Activated CD4-positive, alpha-beta T cell treated with anti-CD3 and anti-CD28 coated beads, Interleukin-2, amount 10 ng/mL, durations not matched to agents 7 days and 5 days (primary cell): ENCODE measurements around the gene C1QTNF7. TPM values are rescaled to one million over a fixed set of nuclear protein-coding genes. Genes with fewer than 3 reads are reported as not detected.

Experiments used
- CTCF ChIA-PET: fragments of 350-600 bp; sonication (Branson Sonifier 250); formaldehyde crosslinking; loops from one replicate; lab custom pipeline; 2021; ENCODE audit warnings: antibody characterized with exemption; lab: Charles Lee
- POLR2A ChIA-PET: fragments of 350-600 bp; sonication (Branson Sonifier 250); formaldehyde crosslinking; loops from one replicate; lab custom pipeline; 2021; ENCODE audit warnings: antibody characterized with exemption; lab: Charles Lee
- DNase-seq: peaks from one replicate; pipeline ENCODE4 v3.0.0-alpha.2; 2020
- H3K27ac Mint-ChIP-seq: one replicate; pipeline ENCODE4 v1.8.0; 2021; ENCODE audit warnings: mild to moderate bottlenecking, moderate library complexity, mixed read lengths
- H3K27me3 Mint-ChIP-seq: one replicate; pipeline ENCODE4 v1.8.0; 2021; ENCODE audit warnings: mixed read lengths
- H3K36me3 Mint-ChIP-seq: one replicate; pipeline ENCODE4 v1.8.0; 2021; ENCODE audit warnings: low read depth, mixed read lengths
- H3K4me1 Mint-ChIP-seq: one replicate; pipeline ENCODE4 v1.8.0; 2021; ENCODE audit warnings: mixed read lengths
- H3K4me3 Mint-ChIP-seq: one replicate; pipeline ENCODE4 v1.8.0; 2021; ENCODE audit warnings: mild to moderate bottlenecking, moderate library complexity, mixed read lengths
- H3K9me3 Mint-ChIP-seq: one replicate; pipeline ENCODE4 v1.8.0; 2021; ENCODE audit warnings: mixed read lengths
- total RNA-seq, 2 experiments: library from RNA; stranded (reverse); gene quantifications; one replicate each; pipeline ENCODE4 v1.2.3, GENCODE V29; 2021

Gene C1QTNF7, protein sequence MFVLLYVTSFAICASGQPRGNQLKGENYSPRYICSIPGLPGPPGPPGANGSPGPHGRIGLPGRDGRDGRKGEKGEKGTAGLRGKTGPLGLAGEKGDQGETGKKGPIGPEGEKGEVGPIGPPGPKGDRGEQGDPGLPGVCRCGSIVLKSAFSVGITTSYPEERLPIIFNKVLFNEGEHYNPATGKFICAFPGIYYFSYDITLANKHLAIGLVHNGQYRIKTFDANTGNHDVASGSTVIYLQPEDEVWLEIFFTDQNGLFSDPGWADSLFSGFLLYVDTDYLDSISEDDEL
- not detected for total RNA-seq

DNA sequence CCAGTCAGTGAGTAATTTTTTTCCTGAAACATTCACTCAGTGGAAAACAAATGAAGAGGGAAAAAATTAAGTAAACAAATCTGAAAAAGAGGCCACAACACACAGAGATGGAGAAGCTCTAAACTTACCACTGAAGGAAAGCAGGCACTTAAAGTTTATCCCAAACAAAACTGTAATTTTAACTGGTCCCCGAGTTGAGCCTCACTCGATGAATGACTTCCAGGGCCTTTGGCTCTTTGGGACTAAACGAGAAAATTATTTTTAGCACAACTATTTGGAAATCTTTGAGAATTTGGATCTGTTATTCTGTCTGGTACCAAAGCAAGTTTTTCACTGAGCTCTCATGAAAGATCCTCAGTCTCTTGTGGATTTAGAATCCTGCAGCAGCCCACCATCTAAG is at the start of gene C1QTNF7:
Gene C1QTNF7, plus strand, starts transcription at position 333 of the 400 bp plus-strand sequence. CDS start 7,711 bp downstream, outside the sequence.
- H3K27ac Mint-ChIP-seq = no peak within 1 kb of the TSS
- POLR2A ChIA-PET = no interaction called here
- H3K27me3 Mint-ChIP-seq = no peaks in the 10 kb centered on the region
- H3K4me1 Mint-ChIP-seq = peaks cover 26% of the 10 kb centered on the region
- CTCF ChIA-PET = no interaction called here
- H3K9me3 Mint-ChIP-seq = peaks cover 4% of the 10 kb centered on the region
- no peak for DNase-seq
- H3K36me3 Mint-ChIP-seq = no peaks in the 10 kb centered on the region
- H3K4me3 Mint-ChIP-seq = no peak within 1 kb of the TSS

DNA sequence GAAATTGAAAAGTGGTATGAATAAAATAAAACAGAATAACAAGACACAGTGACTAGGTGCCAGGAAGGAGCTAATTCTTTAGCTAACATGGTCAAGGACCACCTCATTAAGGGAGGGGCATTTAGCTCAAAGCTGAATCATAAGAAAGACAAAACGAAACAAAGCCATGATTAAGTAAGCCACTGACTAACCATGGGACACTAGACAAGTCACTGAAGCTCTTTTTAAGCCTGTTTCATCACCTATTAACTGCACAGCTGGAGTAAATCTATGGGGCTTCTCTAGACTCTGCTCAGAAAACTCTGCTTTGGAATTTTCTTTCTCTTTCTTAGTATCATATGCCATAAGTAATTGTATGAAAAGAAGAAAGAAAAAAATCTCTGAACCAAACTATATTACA is 49.8 kb upstream of the C1QTNF7 start:
- Mint-ChIP-seq H3K9me3 (no peaks in the 10 kb centered on the region), H3K27ac (no peak overlapping the region), H3K36me3 (no peaks in the 10 kb centered on the region), H3K27me3 (no peaks in the 10 kb centered on the region), H3K4me1 (peaks cover 21% of the 10 kb centered on the region), H3K4me3 (no peak overlapping the region)
- no peak for DNase-seq
- ChIA-PET POLR2A (no interaction called here), CTCF (interaction anchor here (1.7 kb wide), 1 partner anchor 18 kb away, joined by 6 read pairs; no protein-coding TSS in a partner anchor)

DNA sequence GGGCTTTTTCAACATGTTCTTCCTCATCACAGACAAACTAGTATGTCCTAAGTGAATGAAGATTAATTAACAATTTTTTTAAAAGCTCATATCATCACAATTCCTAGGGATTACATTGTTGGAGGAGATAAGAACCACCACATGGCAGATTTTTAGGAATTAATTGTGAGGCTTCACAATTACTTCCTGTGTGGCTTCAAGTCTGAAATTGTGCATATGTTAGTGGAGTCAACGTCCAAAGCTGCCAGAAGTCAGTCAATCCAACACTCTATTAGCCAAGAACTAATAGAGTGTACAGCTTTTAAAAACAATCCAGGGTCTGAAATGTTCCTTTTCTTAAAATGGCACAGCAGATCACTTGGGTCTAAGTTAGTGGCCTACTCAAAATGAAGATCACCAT is 49.3 kb upstream of the C1QTNF7 start:
- Mint-ChIP-seq H3K9me3 (no peaks in the 10 kb centered on the region), H3K27ac (no peak overlapping the region), H3K4me3 (no peak overlapping the region), H3K4me1 (peaks cover 21% of the 10 kb centered on the region), H3K27me3 (no peaks in the 10 kb centered on the region), H3K36me3 (no peaks in the 10 kb centered on the region)
- DNase-seq = no peak
- ChIA-PET POLR2A (no interaction called here), CTCF (interaction anchor here (1.7 kb wide), 1 partner anchor 18 kb away, joined by 6 read pairs; no protein-coding TSS in a partner anchor)

DNA sequence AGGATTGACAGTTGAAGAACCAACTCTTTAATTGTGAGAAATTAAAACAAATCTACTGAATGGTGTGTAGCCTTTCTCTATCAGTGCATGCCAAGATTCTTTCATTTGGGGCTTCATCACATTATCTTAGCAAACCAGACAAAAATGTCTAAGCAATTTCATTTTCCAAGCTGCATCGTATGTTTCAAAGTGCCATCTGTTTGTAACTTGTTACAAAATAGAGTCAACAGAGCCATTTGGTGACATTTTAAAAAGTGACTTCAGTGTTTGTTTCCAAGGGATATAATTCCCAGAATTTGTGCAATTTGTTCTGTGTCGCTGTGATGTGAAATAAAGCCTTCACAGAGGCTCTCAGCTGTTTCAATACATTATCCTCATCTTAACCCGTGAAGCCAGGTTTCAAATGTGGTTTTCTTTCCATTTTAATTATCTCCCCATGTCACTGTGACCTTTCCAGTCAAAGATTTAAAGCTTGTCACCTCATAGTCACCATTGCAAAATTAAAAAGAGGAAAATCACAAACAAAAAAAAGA is 46.0 kb upstream of the C1QTNF7 start:
- peaks cover 6% of the 10 kb centered on the region for H3K4me1 Mint-ChIP-seq

DNA sequence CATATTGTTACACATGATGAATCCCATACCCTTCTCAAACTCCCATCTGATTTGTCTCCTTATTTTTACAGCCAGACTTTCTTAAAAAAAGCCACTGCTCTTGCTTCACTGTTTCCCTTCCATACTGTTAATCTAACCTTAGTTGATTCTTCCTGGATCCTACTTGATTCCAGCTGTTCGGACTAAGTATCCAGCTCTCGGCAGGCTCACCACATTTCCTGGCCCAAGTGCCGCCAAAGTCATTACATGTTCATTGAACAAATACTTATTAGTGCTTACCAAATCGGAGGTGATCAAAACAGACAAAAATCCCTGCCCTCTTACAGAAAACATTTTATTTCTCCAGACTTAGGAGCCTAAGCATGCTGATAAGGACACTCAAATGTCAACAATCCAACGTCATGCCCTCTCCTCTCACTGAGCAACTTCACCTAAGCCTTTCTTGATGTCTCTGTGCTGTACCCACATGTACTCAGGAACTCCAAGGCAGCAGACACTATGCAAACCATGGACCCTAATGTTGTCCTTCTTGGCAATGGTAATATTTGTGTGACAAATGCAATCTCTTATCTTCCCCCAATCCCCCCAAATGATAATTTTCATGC is 45.1 kb upstream of the C1QTNF7 start:
- peaks cover 4% of the 10 kb centered on the region for H3K27me3 Mint-ChIP-seq
- peaks cover 5% of the 10 kb centered on the region for H3K4me1 Mint-ChIP-seq
- POLR2A ChIA-PET = no interaction called here
- no peak overlapping the region for H3K27ac Mint-ChIP-seq
- no peaks in the 10 kb centered on the region for H3K9me3 Mint-ChIP-seq
- no peaks in the 10 kb centered on the region for H3K36me3 Mint-ChIP-seq
- no peak overlapping the region for H3K4me3 Mint-ChIP-seq
- DNase-seq = no peak
- CTCF ChIA-PET = interaction anchor here (2.2 kb wide), 1 partner anchor 13 kb away, joined by 5 read pairs; no protein-coding TSS in a partner anchor

More for the DNA sequence above, 46.0 kb upstream of the C1QTNF7 start:
- ChIA-PET CTCF (interaction anchor here (0.6 kb wide), 1 partner anchor 146 kb away, joined by 5 read pairs; no protein-coding TSS in a partner anchor), POLR2A (no interaction called here)
- Mint-ChIP-seq H3K36me3 (no peaks in the 10 kb centered on the region), H3K4me3 (no peak overlapping the region), H3K27me3 (peaks cover 4% of the 10 kb centered on the region), H3K27ac (no peak overlapping the region), H3K9me3 (no peaks in the 10 kb centered on the region)
- DNase-seq = no peak

DNA sequence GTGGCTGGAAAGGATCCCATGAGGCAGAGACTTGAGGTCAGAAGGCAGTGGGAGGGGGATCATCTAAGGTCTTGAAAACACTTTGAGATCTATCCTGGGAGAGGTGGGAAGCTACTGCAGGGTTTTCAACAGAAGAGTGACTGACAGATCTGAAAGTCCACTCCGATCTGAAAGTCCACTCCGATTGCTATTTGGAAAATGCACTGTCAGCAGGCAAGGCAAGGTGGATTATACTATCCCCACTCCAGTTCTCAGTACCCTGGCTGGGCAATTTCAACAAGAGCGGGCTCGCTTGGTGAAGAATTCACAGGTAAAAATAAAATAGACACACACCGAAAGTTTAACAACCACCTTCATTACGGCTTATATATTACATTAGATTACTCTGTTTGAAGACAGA is 42.3 kb upstream of the C1QTNF7 start:
- Mint-ChIP-seq H3K9me3 (no peaks in the 10 kb centered on the region), H3K27ac (no peak overlapping the region), H3K4me1 (no peaks in the 10 kb centered on the region), H3K36me3 (no peaks in the 10 kb centered on the region), H3K4me3 (no peak overlapping the region), H3K27me3 (peaks cover 4% of the 10 kb centered on the region)
- CTCF ChIA-PET = interaction anchor here (1.1 to 1.2 kb wide), 2 partner anchors 10 to 14 kb away, joined by 3 to 5 read pairs; no protein-coding TSS in a partner anchor
- DNase-seq = no peak
- POLR2A ChIA-PET = no interaction called here

DNA sequence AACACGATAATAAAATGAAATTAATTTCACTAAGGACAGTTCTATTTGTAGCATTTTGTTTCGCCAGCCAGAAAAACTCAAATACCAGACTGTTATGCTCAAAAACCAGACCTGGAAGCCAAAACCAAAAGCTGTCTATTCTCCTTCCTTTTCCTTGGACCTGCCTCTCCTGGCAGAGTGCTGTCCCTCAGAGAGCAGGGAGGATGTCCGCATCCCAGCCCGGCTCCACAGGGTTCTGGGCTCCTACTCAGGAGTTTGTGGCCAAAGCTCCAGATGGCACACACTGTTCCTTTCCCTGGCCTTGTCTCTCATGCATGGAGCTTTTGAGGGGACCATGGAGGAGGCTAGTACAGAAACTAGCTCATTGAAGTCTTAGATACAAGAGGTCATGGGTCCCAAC is 41.9 kb upstream of the C1QTNF7 start:
- H3K36me3 Mint-ChIP-seq = no peaks in the 10 kb centered on the region
- no peak overlapping the region for H3K4me3 Mint-ChIP-seq
- H3K27ac Mint-ChIP-seq = no peak overlapping the region
- ChIA-PET POLR2A (no interaction called here), CTCF (interaction anchor here (0.6 to 1.2 kb wide), 3 partner anchors 10 to 128 kb away, joined by 3 to 5 read pairs (median 3); no protein-coding TSS in a partner anchor)
- no peak for DNase-seq
- H3K9me3 Mint-ChIP-seq = no peaks in the 10 kb centered on the region
- no peaks in the 10 kb centered on the region for H3K4me1 Mint-ChIP-seq
- H3K27me3 Mint-ChIP-seq = peaks cover 4% of the 10 kb centered on the region

DNA sequence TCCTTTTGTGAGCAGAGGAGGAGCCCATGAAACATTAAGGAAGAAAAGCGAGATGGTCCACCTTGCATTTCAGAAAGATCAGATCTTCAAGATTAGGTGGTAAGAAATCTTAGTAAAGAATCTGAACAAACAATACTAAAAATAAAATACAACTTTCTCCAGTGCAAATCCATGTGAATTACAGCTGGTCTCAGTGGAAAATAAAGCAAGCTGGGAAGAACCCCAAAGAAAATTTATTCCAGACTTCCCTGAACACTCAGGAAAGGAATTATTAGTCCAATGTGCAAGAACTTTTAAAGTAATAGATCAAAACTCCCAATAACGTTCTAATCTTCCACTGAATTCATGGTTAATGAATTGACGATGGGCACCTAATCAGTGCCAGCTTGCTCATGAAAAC is 37.3 kb upstream of the C1QTNF7 start:
- Mint-ChIP-seq H3K9me3 (no peaks in the 10 kb centered on the region), H3K4me3 (no peak overlapping the region), H3K27me3 (no peaks in the 10 kb centered on the region), H3K4me1 (no peaks in the 10 kb centered on the region), H3K36me3 (no peaks in the 10 kb centered on the region), H3K27ac (no peak overlapping the region)
- ChIA-PET POLR2A (no interaction called here), CTCF (no interaction called here)
- DNase-seq = no peak

DNA sequence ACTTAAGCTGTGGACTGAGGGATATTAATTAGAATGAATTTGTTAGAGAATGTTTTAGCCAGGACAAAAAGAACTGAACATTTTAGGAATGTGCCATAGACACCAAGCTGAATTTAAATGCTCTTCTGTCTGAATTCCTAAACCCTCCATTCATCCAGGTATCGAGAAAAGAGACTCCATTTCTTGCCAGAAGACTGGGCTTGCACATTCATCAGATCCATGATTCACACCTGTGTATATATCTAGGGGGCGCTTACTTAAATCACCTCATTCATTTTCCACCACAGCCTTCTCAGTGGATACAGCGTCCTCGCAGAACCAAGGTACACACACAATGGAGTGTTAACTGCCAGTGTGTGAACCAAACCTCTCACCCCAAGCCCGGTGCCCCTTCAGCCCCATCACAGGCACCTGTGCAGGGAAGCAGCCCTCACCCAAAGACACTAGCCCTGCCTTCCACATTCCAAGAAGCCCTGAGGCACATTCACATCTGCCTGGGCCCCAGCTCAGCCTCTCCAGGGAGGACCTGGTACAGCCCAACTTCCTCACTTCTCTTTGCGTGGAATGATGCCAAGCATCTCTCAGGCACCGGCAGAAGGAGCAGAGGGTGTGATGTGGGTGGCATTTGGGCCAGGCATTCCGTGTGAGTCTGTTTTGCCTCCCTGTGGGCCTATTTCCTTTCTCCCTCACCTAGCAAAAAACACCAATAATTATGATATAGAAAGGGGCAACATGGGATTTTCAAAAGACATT is 35.6 kb upstream of the C1QTNF7 start:
- H3K27ac Mint-ChIP-seq = no peak overlapping the region
- H3K27me3 Mint-ChIP-seq = no peaks in the 10 kb centered on the region
- H3K9me3 Mint-ChIP-seq = no peaks in the 10 kb centered on the region
- no peaks in the 10 kb centered on the region for H3K36me3 Mint-ChIP-seq
- POLR2A ChIA-PET = no interaction called here
- no peaks in the 10 kb centered on the region for H3K4me1 Mint-ChIP-seq
- DNase-seq = no peak
- H3K4me3 Mint-ChIP-seq = no peak overlapping the region
- CTCF ChIA-PET = interaction anchor here (1.2 kb wide), 1 partner anchor 159 kb away, joined by 4 read pairs; no protein-coding TSS in a partner anchor

DNA sequence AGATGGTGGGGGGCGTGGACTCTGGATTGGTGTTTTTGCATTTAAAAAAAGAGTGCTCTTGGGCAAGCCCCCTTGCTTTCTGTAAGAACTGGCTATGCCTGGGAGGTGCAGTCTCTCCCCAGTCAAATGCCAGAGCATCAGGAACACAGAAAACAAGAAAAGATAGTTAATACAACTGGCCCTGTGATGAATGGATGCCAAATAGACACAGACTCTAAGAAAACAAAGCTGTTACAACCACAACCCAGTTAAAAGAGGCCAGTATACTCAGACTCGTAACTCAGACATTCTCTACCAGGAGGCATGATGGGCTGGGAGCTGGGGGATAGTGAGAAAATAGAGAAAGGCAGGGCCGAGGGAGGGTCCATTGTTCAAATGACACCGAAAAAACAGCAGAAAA is 32.5 kb upstream of the C1QTNF7 start:
- Mint-ChIP-seq H3K36me3 (peaks cover 3% of the 10 kb centered on the region), H3K9me3 (no peaks in the 10 kb centered on the region), H3K27ac (no peak overlapping the region), H3K27me3 (no peaks in the 10 kb centered on the region), H3K4me1 (peaks cover 2% of the 10 kb centered on the region), H3K4me3 (no peak overlapping the region)
- CTCF ChIA-PET = interaction anchor here (0.6 to 1.5 kb wide), 6 partner anchors 9 to 30 kb away, joined by 3 to 5 read pairs (median 3); no protein-coding TSS in a partner anchor
- DNase-seq = no peak
- POLR2A ChIA-PET = interaction anchor here (0.7 kb wide), 1 partner anchor 30 kb away, joined by 4 read pairs; no protein-coding TSS in a partner anchor

DNA sequence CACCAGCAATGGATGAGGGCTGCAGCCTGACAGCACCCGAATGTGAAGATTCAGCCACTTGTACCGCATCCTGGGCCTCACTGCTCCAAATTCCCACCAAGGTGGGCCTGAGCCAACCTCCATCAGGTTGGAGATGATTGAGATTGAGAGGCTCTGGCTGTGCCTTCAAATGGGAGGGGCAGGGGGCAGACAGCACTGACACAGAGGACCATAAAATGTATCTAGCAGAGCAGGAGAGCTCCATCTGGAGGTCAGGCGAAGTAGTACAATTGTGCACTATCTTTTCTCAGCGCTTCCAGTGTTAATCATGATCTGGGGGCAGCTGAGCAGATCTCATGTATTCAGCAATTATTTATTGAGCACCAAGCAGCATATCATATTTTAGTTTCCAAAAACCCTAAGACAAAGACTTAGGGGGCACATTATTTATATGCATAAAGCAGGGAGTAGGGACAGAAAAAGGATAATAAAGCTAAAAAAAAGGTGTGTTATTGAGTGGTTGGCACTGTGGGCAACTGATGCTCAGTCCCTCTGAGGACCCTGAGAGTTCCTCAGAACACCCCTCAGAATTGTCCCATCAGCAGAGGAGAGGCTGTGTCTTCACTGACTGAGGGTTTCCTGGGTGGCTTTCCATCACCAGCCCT is 31.6 kb upstream of the C1QTNF7 start:
- Mint-ChIP-seq H3K36me3 (peaks cover 3% of the 10 kb centered on the region), H3K4me1 (peaks cover 12% of the 10 kb centered on the region), H3K27me3 (no peaks in the 10 kb centered on the region), H3K9me3 (no peaks in the 10 kb centered on the region), H3K27ac (no peak overlapping the region), H3K4me3 (no peak overlapping the region)
- POLR2A ChIA-PET = no interaction called here
- CTCF ChIA-PET = interaction anchor here (0.6 to 1.5 kb wide), 14 partner anchors 9 to 257 kb away, joined by 3 to 6 read pairs (median 3); no protein-coding TSS in a partner anchor
- peak; percentile 66 for DNase-seq

DNA sequence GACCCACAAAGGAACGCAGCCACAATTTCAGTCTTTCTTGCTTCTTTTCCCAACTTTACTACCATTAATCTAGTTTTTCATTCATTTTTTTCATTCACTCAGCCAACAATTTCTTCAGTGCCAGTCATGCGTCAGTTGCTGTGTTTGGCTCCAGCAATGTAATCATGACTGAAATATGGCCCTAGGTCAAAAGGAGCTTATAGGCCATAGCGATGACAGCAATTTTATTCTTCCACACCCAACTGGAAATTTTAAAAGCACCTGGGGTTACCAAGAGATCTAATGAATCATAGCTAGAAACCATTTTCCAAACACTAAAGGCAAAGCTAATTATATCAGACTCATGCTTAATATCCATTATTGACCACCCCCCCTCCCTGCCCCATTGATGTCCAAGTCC is 29.8 kb upstream of the C1QTNF7 start:
- CTCF ChIA-PET = interaction anchor here (0.7 to 1.2 kb wide), 2 partner anchors 58 to 165 kb away, joined by 3 read pairs; no protein-coding TSS in a partner anchor
- POLR2A ChIA-PET = no interaction called here
- H3K4me3 Mint-ChIP-seq = no peak overlapping the region
- no peak overlapping the region for H3K27ac Mint-ChIP-seq
- peaks cover 25% of the 10 kb centered on the region for H3K4me1 Mint-ChIP-seq
- H3K9me3 Mint-ChIP-seq = no peaks in the 10 kb centered on the region
- H3K36me3 Mint-ChIP-seq = peaks cover 3% of the 10 kb centered on the region
- DNase-seq = no peak
- peaks cover 1% of the 10 kb centered on the region for H3K27me3 Mint-ChIP-seq
